Stimulated activated naive CD4-positive, alpha-beta T cell treated with Interleukin-2 at 50 U/mL for 16 hours (primary cell): ENCODE data around the gene DLG2.

Source experiments
- DNase-seq: peaks from one replicate; lab custom pipeline; 2025; lab: John Stamatoyannopoulos, UW

The DLG2 gene

GRCh38 chr11:84775503-84775902 lies 851.6 kb downstream of the DLG2 start:
- DNase-seq: no peak

- DNase-seq: no peak
Observed at GRCh38 chr11:84763931-84764330, 863.2 kb downstream of the DLG2 start.

- no peak for DNase-seq
Observed at GRCh38 chr11:84757711-84758110, 869.4 kb downstream of the DLG2 start.

- no peak for DNase-seq
Observed at GRCh38 chr11:84751371-84751770, 875.8 kb downstream of the DLG2 start.

GRCh38 chr11:84747871-84748270 lies 879.3 kb downstream of the DLG2 start:
- no peak for DNase-seq

DNA sequence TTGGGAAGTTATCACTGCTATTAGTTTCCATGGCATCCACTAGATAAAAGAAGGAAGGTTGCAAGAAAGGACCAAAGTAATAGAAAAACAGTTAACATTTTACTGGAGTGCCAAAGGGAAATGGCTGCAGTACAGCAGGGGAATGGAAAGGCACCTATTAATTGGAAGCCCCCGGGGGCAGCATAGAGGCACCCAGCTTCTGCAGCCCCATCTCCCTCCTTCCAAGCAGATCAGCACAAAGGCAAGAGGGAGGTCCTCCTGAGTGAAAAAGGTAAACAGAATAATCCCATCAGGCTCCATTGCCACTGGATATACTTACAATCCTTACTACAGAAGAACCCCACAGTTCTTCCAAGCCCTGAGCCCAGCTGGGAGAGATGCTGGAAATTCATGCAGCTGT lies 887.1 kb downstream of the DLG2 start:
- DNase-seq: no peak

GRCh38 chr11:84724256-84724655 lies 902.9 kb downstream of the DLG2 start:
- no peak for DNase-seq

- DNase-seq: no peak
Observed at GRCh38 chr11:84722583-84723108, 904.5 kb downstream of the DLG2 start.

GRCh38 chr11:84721561-84721961 lies 905.6 kb downstream of the DLG2 start:
- no peak for DNase-seq

DNA sequence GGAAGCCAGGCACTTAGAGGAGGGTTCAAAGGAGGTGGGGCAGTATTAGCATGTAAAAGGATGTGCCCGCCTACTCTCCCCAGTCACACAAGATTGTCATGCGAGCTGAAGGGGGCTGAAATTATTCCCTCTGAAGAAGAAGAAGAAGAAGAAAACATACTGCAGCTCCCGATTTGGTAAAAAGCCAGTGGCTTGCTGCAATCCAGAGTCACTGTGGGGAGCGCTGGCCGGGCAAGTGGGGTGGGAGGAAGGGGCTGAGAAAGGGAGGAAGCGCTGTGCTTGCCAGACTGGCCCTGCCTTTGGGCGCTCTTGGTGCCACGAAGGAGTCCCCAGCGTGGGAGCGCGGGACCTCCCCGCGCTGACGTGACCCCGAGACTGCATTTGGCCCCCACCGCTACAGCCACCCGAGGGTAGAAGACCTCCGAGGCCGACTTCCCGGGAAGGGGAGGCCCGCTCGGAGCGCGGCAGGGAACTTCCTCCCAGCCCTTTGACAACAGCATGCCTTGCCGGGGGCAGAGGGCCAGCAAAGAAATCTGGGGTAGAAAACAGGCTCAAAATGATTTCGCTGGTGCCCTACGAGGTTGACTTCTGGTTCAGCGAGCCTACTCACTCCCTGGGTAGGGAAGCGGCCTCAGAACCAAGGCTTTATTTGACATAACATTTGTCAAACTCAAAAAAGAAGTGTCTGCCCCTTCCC lies 906.3 kb downstream of the DLG2 start:
- no peak for DNase-seq

- no peak for DNase-seq
Observed at GRCh38 chr11:84719935-84720577, 907.1 kb downstream of the DLG2 start.

GRCh38 chr11:84714316-84714780 lies 912.8 kb downstream of the DLG2 start:
- no peak for DNase-seq

GRCh38 chr11:84691830-84692229 lies 935.3 kb downstream of the DLG2 start:
- DNase-seq: no peak

- DNase-seq: no peak
Observed at GRCh38 chr11:84687433-84687832, 939.7 kb downstream of the DLG2 start.

- DNase-seq: no peak
Observed at GRCh38 chr11:84686716-84687115, 940.4 kb downstream of the DLG2 start.

GRCh38 chr11:84685976-84686375 lies 941.2 kb downstream of the DLG2 start:
- DNase-seq: no peak

GRCh38 chr11:84685149-84685548 lies 942.0 kb downstream of the DLG2 start:
- no peak for DNase-seq

- DNase-seq: no peak
Observed at GRCh38 chr11:84681456-84681855, 945.7 kb downstream of the DLG2 start.

- DNase-seq: no peak
Observed at GRCh38 chr11:84675396-84676025, 951.6 kb downstream of the DLG2 start.

GRCh38 chr11:84673753-84674152 lies 953.4 kb downstream of the DLG2 start:
- no peak for DNase-seq

- no peak for DNase-seq
Observed at GRCh38 chr11:84671325-84671999, 955.7 kb downstream of the DLG2 start.

DNA sequence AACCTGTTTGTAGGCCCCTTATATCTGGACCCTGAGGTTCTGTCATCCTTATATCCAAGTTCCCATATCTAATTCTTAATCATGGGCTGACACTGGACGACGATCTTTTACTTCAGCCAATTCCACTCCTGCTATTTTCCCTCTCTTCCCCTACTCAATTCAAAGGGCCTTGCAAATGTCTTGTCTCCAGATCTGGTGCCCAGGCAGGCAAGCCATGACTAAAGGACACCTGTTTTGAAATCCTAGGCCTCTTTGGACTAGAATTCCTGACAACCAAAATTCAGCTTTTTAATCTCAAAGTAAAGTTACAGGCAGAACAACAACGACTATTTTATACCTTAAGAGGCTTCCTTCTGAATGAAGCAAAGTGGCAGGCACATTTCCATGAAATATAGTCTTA lies 963.4 kb downstream of the DLG2 start:
- no peak for DNase-seq
